H1 (cell line): ENCODE results near the gene EFR3B. TPM values are rescaled to one million over a fixed set of nuclear protein-coding genes. Genes with fewer than 3 reads are reported as not detected.

Experiments used
- NANOG ChIP-seq: IDR thresholded peaks from 2 replicates; pipeline ENCODE4 v1.6.1; 2011; ENCODE audit warnings: low read length, low read depth, mild to moderate bottlenecking, inconsistent platforms; ENCODE audit not compliant: insufficient read depth, poor library complexity, severe bottlenecking
- PHF8 ChIP-seq: fragments of 200-600 bp; sonication (generic); conservative IDR thresholded peaks from 2 replicates; pipeline ENCODE4 v1.7.1; 2012; ENCODE audit warnings: low read depth, mild to moderate bottlenecking, inconsistent platforms, low read length, moderate library complexity
- POLR2A ChIP-seq, 2 experiments: IDR thresholded peaks; 1 replicate in 1 of 2; 2 replicates in 1 of 2; pipeline ENCODE4 v1.6.1; 2011; ENCODE audit warnings: low read depth in 2 of 2, low read length in 2 of 2, mild to moderate bottlenecking in 2 of 2; ENCODE audit errors: control extremely low read depth in 1 of 2
- SRF ChIP-seq: IDR thresholded peaks from 2 replicates; pipeline ENCODE4 v1.6.1; 2011; ENCODE audit warnings: mild to moderate bottlenecking, low read depth, low read length, moderate library complexity
- polyA plus RNA-seq, 7 experiments: library from polyadenylated mRNA; depleted of rRNA in 3 of 7; stranded (reverse) in 5 of 7; unstranded in 2 of 7; fragments of >200 nt in 5 of 7; fragments of 200-250 nt in 2 of 7; gene quantifications; 1 replicate in 5 of 7; 2 replicates in 1 of 7; 4 replicates in 1 of 7; pipeline versions ENCODE4 v1.2.1 to v1.2.3, GENCODE V29; 2011 to 2013; ENCODE audit warnings: missing spikeins in 2 of 7, mixed read lengths in 2 of 7
- total RNA-seq: library from RNA; stranded (reverse); fragmentation: NEBNext Ultra II Directional; extraction: Animal tissue kit (Norgen Biotek cat#: 25700); gene quantifications from 2 replicates; pipeline ENCODE4 v1.2.1, GENCODE V29; 2021

Gene EFR3B
- total and polyA plus RNA-seq, 2 of the 8 experiments (the other 6 are each of a cell fraction or from before 2014, with no cell fraction given), result 3.4 to 9.6 TPM

DNA sequence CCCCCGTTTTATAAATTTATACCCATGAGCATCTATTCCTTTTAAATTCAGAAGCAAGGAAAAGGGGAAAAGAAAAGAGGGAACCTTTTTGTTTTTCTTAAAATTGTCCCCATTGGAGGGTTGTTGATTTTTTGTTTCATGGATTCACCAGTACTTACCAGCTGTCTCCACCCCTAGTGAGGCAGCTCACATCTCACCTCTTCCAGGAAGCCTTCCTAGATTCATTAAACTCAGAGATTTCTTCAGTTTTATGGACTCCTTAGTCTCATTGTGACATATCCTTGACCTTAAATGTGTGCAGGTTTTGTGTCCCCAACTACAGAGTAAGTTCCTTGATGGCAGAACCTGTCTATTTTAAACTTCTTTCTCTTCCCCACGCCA is 35.9 kb downstream of the EFR3B start (continued):
- TF ChIP-seq NANOG (no peak), POLR2A (IDR thresholded peaks at IDR 0.05; ENCODE audit: control extremely low read depth in 1 of 2, low read depth in 2 of 2, low read length in 2 of 2) (no peak), SRF (no peak), PHF8 (no peak)
